Panc1 (cell line): Measurements from ENCODE around the gene TOX3. TPM values are rescaled to one million over a fixed set of nuclear protein-coding genes. Genes with fewer than 3 reads are reported as not detected.

ENCODE experiments used
- ATAC-seq: fragments of 200-7000 bp; cut with Tn5 transposase; 2 replicates; pipeline ENCODE4 v1.9.1; 2020; ENCODE audit warnings: mild to moderate bottlenecking, moderate library complexity
- BruUV-seq: library from RNA; stranded (reverse); fragments of 400-500 nt; replicated peaks from 2 replicates; lab custom pipeline; 2021; lab: Mats Ljungman, UMichigan
- CTCF ChIA-PET: fragments of 300-600 bp; sonication (Branson Sonifier 250); formaldehyde crosslinking; loops from one replicate; lab custom pipeline; 2022; ENCODE audit warnings: antibody characterized with exemption; lab: Charles Lee
- POLR2A ChIA-PET: fragments of 300-600 bp; sonication (Branson Sonifier 250); formaldehyde crosslinking; loops from one replicate; lab custom pipeline; 2022; ENCODE audit warnings: antibody characterized with exemption; lab: Charles Lee
- DNase-seq: peaks from one replicate; pipeline ENCODE4 v3.0.0-alpha.2; 2010; ENCODE audit warnings: low read depth, low spot score
- H3K27ac ChIP-seq: 2 replicates; pipeline ENCODE4 v1.5.1; 2011; ENCODE audit warnings: mild to moderate bottlenecking, low read length, inconsistent platforms
- H3K27me3 ChIP-seq: fragments of 200-500 bp; sonication (Bioruptor generic); 2 replicates; pipeline ENCODE4 v1.6.0; 2014; ENCODE audit warnings: low read length, inconsistent platforms; ENCODE audit not compliant: control insufficient read depth, insufficient read depth
- H3K36me3 ChIP-seq: fragments of 200-500 bp; sonication (Bioruptor generic); 2 replicates; pipeline ENCODE4 v1.5.1; 2014; ENCODE audit warnings: inconsistent platforms, mild to moderate bottlenecking, low read length, moderate library complexity; ENCODE audit not compliant: control insufficient read depth, insufficient read depth
- H3K4me1 ChIP-seq: 2 replicates; pipeline ENCODE4 v1.5.1; 2011; ENCODE audit warnings: inconsistent platforms, mild to moderate bottlenecking, low read length, moderate library complexity; ENCODE audit not compliant: control insufficient read depth, insufficient read depth
- H3K4me3 ChIP-seq, 2 experiments: 2 replicates each; pipeline ENCODE4 v1.5.1; 2011 to 2012; ENCODE audit warnings: low read depth in 2 of 2, low read length in 2 of 2, mild to moderate bottlenecking in 2 of 2, inconsistent platforms in 1 of 2, moderate library complexity in 1 of 2
- H3K9me3 ChIP-seq: fragments of 200-500 bp; sonication (Bioruptor generic); 2 replicates; pipeline ENCODE4 v1.5.1; 2014; ENCODE audit warnings: low read depth, mild to moderate bottlenecking, inconsistent platforms, low read length, moderate library complexity; ENCODE audit not compliant: control insufficient read depth, insufficient read depth
- POLR2AphosphoS5 ChIP-seq: IDR thresholded peaks from 2 replicates; pipeline ENCODE4 v1.6.1; 2012; ENCODE audit warnings: mild to moderate bottlenecking, low read depth, low read length, moderate library complexity
- SIN3A ChIP-seq: IDR thresholded peaks from 2 replicates; pipeline ENCODE4 v1.6.1; 2012; ENCODE audit warnings: low read depth, mild to moderate bottlenecking, low read length, moderate library complexity, borderline replicate concordance; ENCODE audit not compliant: insufficient read depth
- TCF7L2 ChIP-seq: IDR thresholded peaks from 2 replicates; pipeline ENCODE4 v1.6.1; 2011; ENCODE audit warnings: mild to moderate bottlenecking, low read depth, low read length, inconsistent platforms
- in situ Hi-C: cut with HindIII; loops from 2 replicates; pipeline ENCODE4 v1.10.0; 2016; ENCODE audit warnings: low sequenced_read_pairs, low pct_unique_long_range_greater_than_20kb
- intact Hi-C: fragments of 100-400 bp; cut with micrococcal nuclease; formaldehyde crosslinking; loops from one replicate; pipeline ENCODE4 v1.10.0; 2022; ENCODE audit not compliant: unreplicated experiment
- total RNA-seq: library from RNA; stranded (reverse); gene quantifications from one replicate; pipeline ENCODE4 v1.2.1, GENCODE V29; 2021; ENCODE audit not compliant: unreplicated experiment
- TF ChIP-seq, protein P1 (sequence below), 2 experiments: IDR thresholded peaks; 2 replicates each; pipeline ENCODE4 v1.6.1; 2011 to 2012; ENCODE audit warnings: low read depth in 2 of 2, control low read depth in 1 of 2, low read length in 1 of 2, mild to moderate bottlenecking in 1 of 2, moderate library complexity in 1 of 2; ENCODE audit not compliant: insufficient read depth in 1 of 2
- TF ChIP-seq, protein P2 (sequence below): fragments of 450-650 bp; IDR thresholded peaks from 2 replicates; pipeline ENCODE4 v1.5.1; 2017; ENCODE audit warnings: mild to moderate bottlenecking

TOX3 gene
- total RNA-seq, 1 experiment from 2014 or later, result 3.4 TPM

DNA sequence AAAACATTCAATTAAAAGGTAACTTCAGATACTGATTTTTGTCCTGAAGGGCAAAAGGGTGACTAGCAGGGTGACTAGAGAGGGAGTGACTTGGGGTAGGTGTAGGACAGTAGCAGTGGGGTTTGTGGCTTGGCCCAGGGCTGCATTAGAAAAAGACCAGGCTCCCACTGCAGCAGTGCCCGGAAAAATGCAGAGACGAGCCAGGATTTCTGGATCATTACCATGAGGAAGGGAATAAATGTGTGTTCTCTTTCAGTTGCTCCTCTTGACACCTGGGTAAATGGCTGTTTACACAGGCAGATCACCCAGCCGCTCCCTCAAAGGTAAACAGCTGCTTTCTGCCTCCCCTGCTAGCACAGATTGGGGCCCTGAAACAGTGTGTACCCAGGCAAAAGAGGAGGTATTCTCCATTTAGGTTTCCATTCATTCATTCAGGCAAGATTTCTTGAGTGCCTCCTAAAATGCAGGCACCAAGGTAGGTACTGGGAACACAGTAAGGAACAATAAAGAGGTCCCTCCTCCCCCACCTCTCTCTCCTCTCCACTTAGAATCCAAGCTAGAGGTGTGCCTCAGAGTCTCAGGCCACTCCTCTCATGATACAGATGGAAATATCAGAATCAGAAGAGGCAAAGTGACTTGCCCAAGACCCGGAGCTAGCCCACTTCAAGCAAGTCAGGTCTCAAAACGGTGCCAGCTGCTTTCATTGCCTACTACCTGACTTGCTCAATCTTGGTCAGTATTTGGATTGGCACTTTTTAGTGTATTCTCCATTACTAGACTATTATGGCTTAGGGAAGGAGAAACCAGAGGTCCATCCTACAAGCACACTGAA lies 15.2 kb upstream of the TOX3 start:
- TF ChIP-seq SIN3A (no peak), TCF7L2 (no peak), POLR2AphosphoS5 (no peak)
- TF ChIP-seq, protein P1, sequence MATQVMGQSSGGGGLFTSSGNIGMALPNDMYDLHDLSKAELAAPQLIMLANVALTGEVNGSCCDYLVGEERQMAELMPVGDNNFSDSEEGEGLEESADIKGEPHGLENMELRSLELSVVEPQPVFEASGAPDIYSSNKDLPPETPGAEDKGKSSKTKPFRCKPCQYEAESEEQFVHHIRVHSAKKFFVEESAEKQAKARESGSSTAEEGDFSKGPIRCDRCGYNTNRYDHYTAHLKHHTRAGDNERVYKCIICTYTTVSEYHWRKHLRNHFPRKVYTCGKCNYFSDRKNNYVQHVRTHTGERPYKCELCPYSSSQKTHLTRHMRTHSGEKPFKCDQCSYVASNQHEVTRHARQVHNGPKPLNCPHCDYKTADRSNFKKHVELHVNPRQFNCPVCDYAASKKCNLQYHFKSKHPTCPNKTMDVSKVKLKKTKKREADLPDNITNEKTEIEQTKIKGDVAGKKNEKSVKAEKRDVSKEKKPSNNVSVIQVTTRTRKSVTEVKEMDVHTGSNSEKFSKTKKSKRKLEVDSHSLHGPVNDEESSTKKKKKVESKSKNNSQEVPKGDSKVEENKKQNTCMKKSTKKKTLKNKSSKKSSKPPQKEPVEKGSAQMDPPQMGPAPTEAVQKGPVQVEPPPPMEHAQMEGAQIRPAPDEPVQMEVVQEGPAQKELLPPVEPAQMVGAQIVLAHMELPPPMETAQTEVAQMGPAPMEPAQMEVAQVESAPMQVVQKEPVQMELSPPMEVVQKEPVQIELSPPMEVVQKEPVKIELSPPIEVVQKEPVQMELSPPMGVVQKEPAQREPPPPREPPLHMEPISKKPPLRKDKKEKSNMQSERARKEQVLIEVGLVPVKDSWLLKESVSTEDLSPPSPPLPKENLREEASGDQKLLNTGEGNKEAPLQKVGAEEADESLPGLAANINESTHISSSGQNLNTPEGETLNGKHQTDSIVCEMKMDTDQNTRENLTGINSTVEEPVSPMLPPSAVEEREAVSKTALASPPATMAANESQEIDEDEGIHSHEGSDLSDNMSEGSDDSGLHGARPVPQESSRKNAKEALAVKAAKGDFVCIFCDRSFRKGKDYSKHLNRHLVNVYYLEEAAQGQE (IDR thresholded peaks at IDR 0.05; ENCODE audit: insufficient read depth in 1 of 2, low read depth in 2 of 2, low read length in 1 of 2), result no peak
- TF ChIP-seq, protein P2, sequence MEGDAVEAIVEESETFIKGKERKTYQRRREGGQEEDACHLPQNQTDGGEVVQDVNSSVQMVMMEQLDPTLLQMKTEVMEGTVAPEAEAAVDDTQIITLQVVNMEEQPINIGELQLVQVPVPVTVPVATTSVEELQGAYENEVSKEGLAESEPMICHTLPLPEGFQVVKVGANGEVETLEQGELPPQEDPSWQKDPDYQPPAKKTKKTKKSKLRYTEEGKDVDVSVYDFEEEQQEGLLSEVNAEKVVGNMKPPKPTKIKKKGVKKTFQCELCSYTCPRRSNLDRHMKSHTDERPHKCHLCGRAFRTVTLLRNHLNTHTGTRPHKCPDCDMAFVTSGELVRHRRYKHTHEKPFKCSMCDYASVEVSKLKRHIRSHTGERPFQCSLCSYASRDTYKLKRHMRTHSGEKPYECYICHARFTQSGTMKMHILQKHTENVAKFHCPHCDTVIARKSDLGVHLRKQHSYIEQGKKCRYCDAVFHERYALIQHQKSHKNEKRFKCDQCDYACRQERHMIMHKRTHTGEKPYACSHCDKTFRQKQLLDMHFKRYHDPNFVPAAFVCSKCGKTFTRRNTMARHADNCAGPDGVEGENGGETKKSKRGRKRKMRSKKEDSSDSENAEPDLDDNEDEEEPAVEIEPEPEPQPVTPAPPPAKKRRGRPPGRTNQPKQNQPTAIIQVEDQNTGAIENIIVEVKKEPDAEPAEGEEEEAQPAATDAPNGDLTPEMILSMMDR, result no peak
- in situ Hi-C loops (no loop called here), intact Hi-C loops (no loop called here)
- no peaks in the 10 kb centered on the region for H3K27me3 ChIP-seq
- CTCF ChIA-PET, result no interaction called here
- H3K27ac ChIP-seq, result no peak overlapping the region
- no peak overlapping the region for H3K4me3 ChIP-seq
- POLR2A ChIA-PET, result no interaction called here
- no peaks in the 10 kb centered on the region for H3K4me1 ChIP-seq
- DNase-seq (no peak), ATAC-seq (no peak)
- no TSS peak for BruUV-seq
- no peaks in the 10 kb centered on the region for H3K36me3 ChIP-seq
- no peaks in the 10 kb centered on the region for H3K9me3 ChIP-seq

DNA sequence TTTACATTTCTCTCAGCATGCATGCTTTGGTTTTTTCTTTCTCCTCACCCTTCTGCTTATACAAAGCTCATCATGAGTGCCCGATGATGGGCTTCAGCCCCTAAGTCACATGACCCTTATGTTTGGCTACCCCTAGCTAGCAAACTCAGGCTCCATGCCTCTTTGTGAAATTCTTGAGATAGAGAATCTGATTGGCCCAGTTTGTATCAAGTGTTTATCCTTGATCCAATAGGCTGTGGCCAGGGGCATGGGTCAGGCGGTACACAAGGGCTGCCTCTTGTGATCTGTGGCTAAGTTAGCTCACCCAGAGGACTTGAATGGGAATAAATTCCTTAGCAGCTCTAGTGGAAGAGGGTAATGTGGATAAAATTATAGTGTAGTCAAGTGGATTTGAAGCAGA lies 11.5 kb upstream of the TOX3 start:
- no TSS peak for BruUV-seq
- no peaks in the 10 kb centered on the region for H3K4me1 ChIP-seq
- intact Hi-C loops, result no loop called here
- no peaks in the 10 kb centered on the region for H3K9me3 ChIP-seq
- H3K27me3 ChIP-seq, result no peaks in the 10 kb centered on the region
- H3K4me3 ChIP-seq, result no peak overlapping the region
- DNase-seq, result no peak
- H3K27ac ChIP-seq, result no peak overlapping the region
- ChIA-PET CTCF (no interaction called here), POLR2A (no interaction called here)
- in situ Hi-C loops, result no loop called here
- TF ChIP-seq, protein P1 (IDR thresholded peaks at IDR 0.05; ENCODE audit: insufficient read depth in 1 of 2, low read depth in 2 of 2, low read length in 1 of 2), result no peak
- TF ChIP-seq, protein P2, result no peak
- TF ChIP-seq POLR2AphosphoS5 (no peak), SIN3A (no peak), TCF7L2 (no peak)
- ATAC-seq, result no peak
- H3K36me3 ChIP-seq, result no peaks in the 10 kb centered on the region
